ENCODE results near the gene PIEZO2.

- TF ChIP-seq CTCF (IDR thresholded peaks at IDR 0.05) (no peak), SIN3A (IDR thresholded peaks at IDR 0.05; ENCODE audit: borderline replicate concordance, insufficient read depth, low read depth, low read length) (no peak)
These were observed 490.4 kb downstream of the PIEZO2 start for GRCh38 chr18:10659000-10659399.

Data from Panc1 (cell line).